Testis (tissue), 3 donors: ENCODE data around the gene IFT52. TPM values are rescaled to one million over a fixed set of nuclear protein-coding genes. Genes with fewer than 3 reads are reported as not detected.
"Not testable (repeated sequence)": the region's sequence is repeated elsewhere in the genome, so short reads cannot be mapped to it uniquely, and the experiment has no call there.

Experiments
- DNase-seq: peaks from one replicate; pipeline ENCODE4 v3.0.0-alpha.2; 2019
- H3K27ac ChIP-seq, 2 donors: fragments of 200-600 bp; sonication (generic); one replicate each; pipeline ENCODE4 v1.5.1; 2019
- H3K27me3 ChIP-seq: fragments of 200-600 bp; sonication (generic); one replicate; pipeline ENCODE4 v1.5.1; 2019
- H3K36me3 ChIP-seq: fragments of 200-600 bp; sonication (generic); one replicate; pipeline ENCODE4 v1.5.1; 2017; ENCODE audit warnings: low read depth; ENCODE audit errors: missing control alignments
- H3K4me1 ChIP-seq: fragments of 200-600 bp; sonication (generic); one replicate; pipeline ENCODE4 v1.5.1; 2019
- H3K4me3 ChIP-seq, 2 donors: fragments of 200-600 bp; sonication (generic); one replicate each; pipeline ENCODE4 v1.5.1; 2017 to 2019
- H3K9me3 ChIP-seq: fragments of 200-600 bp; sonication (generic); one replicate; pipeline ENCODE4 v1.5.1; 2017
- CTCF ChIP-seq, 3 experiments: fragments of 450-650 bp in 2 of 3; fragments of 200-600 bp in 1 of 3; sonication (generic) in 1 of 3; IDR thresholded peaks; one replicate each; pipeline ENCODE4 v1.5.1; 2016 to 2019; ENCODE audit warnings: antibody characterized with exemption in 3 of 3, mild to moderate bottlenecking in 2 of 3, moderate library complexity in 1 of 3
- POLR2A ChIP-seq: fragments of 450-650 bp; IDR thresholded peaks from one replicate; pipeline ENCODE4 v1.6.1; 2017; ENCODE audit warnings: antibody characterized with exemption, mild to moderate bottlenecking, moderate library complexity
- WGBS, 2 donors: methylation state at CpG; one replicate each; pipeline ENCODE4 v1.1.5; 2018; 5-methylcytosine and 5-hydroxymethylcytosine counted together
- intact Hi-C: fragments of 100-400 bp; cut with DNase I; formaldehyde crosslinking; loops from one replicate; pipeline ENCODE4 v1.15.1; 2023; ENCODE audit warnings: low total_unique reads
- polyA plus RNA-seq: library from polyadenylated mRNA; stranded (reverse); fragments of 350-450 nt; fragmentation: Illumina TruSeq; extraction: RNeasy Lipid Tissue Mini Kit (QIAGEN cat#74804); gene quantifications from one replicate; pipeline ENCODE4 v1.2.3, GENCODE V29; 2014; ENCODE audit warnings: low read depth, low replicate concordance; ENCODE audit not compliant: insufficient read depth
- total RNA-seq, 2 donors: library from RNA; depleted of rRNA; stranded (reverse); fragments of >200 nt; gene quantifications; one replicate each; pipeline ENCODE4 v1.2.3, GENCODE V29; 2016

IFT52 gene
- total and polyA plus RNA-seq, 3 donors from 2014 or later, result 57.1 to 94.2 (median 67.3) TPM

GRCh38 chr20:43653966-43654365 lies 63.2 kb downstream of the IFT52 start:
- Histone ChIP-seq H3K9me3 (no peaks in the 10 kb centered on the region), H3K27me3 (no peaks in the 10 kb centered on the region), H3K27ac (no peak overlapping the region), H3K4me1 (no peaks in the 10 kb centered on the region), H3K4me3 (no peak overlapping the region), H3K36me3 (no peaks in the 10 kb centered on the region)
- no peak for TF ChIP-seq CTCF (IDR thresholded peaks at IDR 0.05)
- TF ChIP-seq POLR2A, result no peak
- intact Hi-C loops, result no loop called here
- 95% methylated on average over 3 of the region's 3 CpGs for WGBS, 2 donors
- no peak for DNase-seq

- DNase-seq, H3K9me3 ChIP-seq, H3K27ac ChIP-seq, H3K27me3 ChIP-seq, intact Hi-C loops, H3K4me3 ChIP-seq, H3K36me3 ChIP-seq, H3K4me1 ChIP-seq: not testable (repeated sequence)
- 82 to 88% methylated on average over 6 of the region's 6 CpGs for WGBS, 2 donors
These were observed 64.4 kb downstream of the IFT52 start for GRCh38 chr20:43655176-43655575.

GRCh38 chr20:43655937-43656336 lies 65.2 kb downstream of the IFT52 start:
- Histone ChIP-seq H3K27me3 (no peaks in the 10 kb centered on the region), H3K4me1 (no peaks in the 10 kb centered on the region), H3K36me3 (no peaks in the 10 kb centered on the region), H3K27ac (no peak overlapping the region), H3K9me3 (no peaks in the 10 kb centered on the region), H3K4me3 (no peak overlapping the region)
- WGBS, 2 donors, result 74 to 79% methylated on average over 3 of the region's 3 CpGs
- no peak for DNase-seq
- TF ChIP-seq POLR2A, result no peak
- TF ChIP-seq CTCF (IDR thresholded peaks at IDR 0.05), result no peak
- intact Hi-C loops, result no loop called here

GRCh38 chr20:43658069-43658722 lies 67.5 kb downstream of the IFT52 start:
- Histone ChIP-seq H3K36me3 (no peaks in the 10 kb centered on the region), H3K4me3 (peak overlapping the region; percentile 56 to 88), H3K4me1 (no peaks in the 10 kb centered on the region), H3K9me3 (no peaks in the 10 kb centered on the region), H3K27me3 (no peaks in the 10 kb centered on the region), H3K27ac (peak overlapping the region; percentile 51 to 72)
- WGBS, 2 donors, result 50 to 63% methylated on average over 11 of the region's 11 CpGs
- TF ChIP-seq POLR2A, result no peak
- no peak for TF ChIP-seq CTCF (IDR thresholded peaks at IDR 0.05)
- intact Hi-C loops, result no loop called here
- DNase-seq, result no peak

- Histone ChIP-seq H3K27ac (no peak overlapping the region), H3K4me1 (no peaks in the 10 kb centered on the region), H3K27me3 (no peaks in the 10 kb centered on the region), H3K9me3 (no peaks in the 10 kb centered on the region), H3K36me3 (no peaks in the 10 kb centered on the region), H3K4me3 (no peak overlapping the region)
- no peak for TF ChIP-seq CTCF (IDR thresholded peaks at IDR 0.05)
- no peak for TF ChIP-seq POLR2A
- 81 to 90% methylated on average over 6 of the region's 6 CpGs for WGBS, 2 donors
- no peak for DNase-seq
- intact Hi-C loops, result no loop called here
These were observed 68.1 kb downstream of the IFT52 start for GRCh38 chr20:43658723-43659419.
